Mesenchymal stem cell (in vitro differentiated cells and primary cell): ENCODE data around the gene CYBA.

Experiments
- DNase-seq: peaks from one replicate; pipeline ENCODE4 v3.0.0-alpha.2; 2013
- H2AFZ ChIP-seq: one replicate; pipeline ENCODE4 v1.6.1; 2013; ENCODE audit warnings: low read depth, mild to moderate bottlenecking, control low read depth, inconsistent platforms, low read length, moderate library complexity
- H2AK5ac ChIP-seq: 2 replicates; pipeline ENCODE4 v1.6.1; 2013; ENCODE audit warnings: low read length, moderate library complexity, mild to moderate bottlenecking, inconsistent platforms; ENCODE audit not compliant: severe bottlenecking
- H2BK120ac ChIP-seq: one replicate; pipeline ENCODE4 v1.6.1; 2013; ENCODE audit warnings: low read depth, mild to moderate bottlenecking, inconsistent platforms, low read length, moderate library complexity
- H2BK12ac ChIP-seq, 2 experiments: one replicate each; pipeline ENCODE4 v1.6.1; 2013; ENCODE audit warnings: inconsistent platforms in 2 of 2, low read length in 2 of 2, mild to moderate bottlenecking in 2 of 2, moderate library complexity in 2 of 2, control low read depth in 1 of 2
- H2BK15ac ChIP-seq: one replicate; pipeline ENCODE4 v1.6.1; 2013; ENCODE audit warnings: mild to moderate bottlenecking, low read depth, inconsistent platforms; ENCODE audit not compliant: poor library complexity, severe bottlenecking
- H2BK5ac ChIP-seq: 2 replicates; pipeline ENCODE4 v1.6.1; 2013; ENCODE audit warnings: low read depth, mild to moderate bottlenecking, low read length, control low read depth, inconsistent platforms; ENCODE audit not compliant: poor library complexity, severe bottlenecking
- H3K14ac ChIP-seq, 2 experiments: one replicate each; pipeline ENCODE4 v1.6.1; 2013; ENCODE audit warnings: inconsistent platforms in 2 of 2, low read length in 2 of 2, control low read depth in 1 of 2, mild to moderate bottlenecking in 1 of 2, moderate library complexity in 1 of 2
- H3K18ac ChIP-seq, 2 experiments: one replicate each; pipeline ENCODE4 v1.6.1; 2013; ENCODE audit warnings: inconsistent platforms in 2 of 2, low read length in 2 of 2, control low read depth in 1 of 2, low read depth in 1 of 2, mild to moderate bottlenecking in 1 of 2
- H3K23ac ChIP-seq, 2 experiments: one replicate each; pipeline ENCODE4 v1.6.1; 2013; ENCODE audit warnings: inconsistent platforms in 2 of 2, low read length in 2 of 2, mild to moderate bottlenecking in 2 of 2, moderate library complexity in 2 of 2, control low read depth in 1 of 2
- H3K27ac ChIP-seq: 2 replicates; pipeline ENCODE4 v1.5.1; 2013; ENCODE audit warnings: mild to moderate bottlenecking, moderate library complexity, low read length, control low read depth, inconsistent platforms; ENCODE audit not compliant: poor library complexity, severe bottlenecking
- H3K27me3 ChIP-seq, 2 experiments: 2 replicates each; pipeline versions ENCODE4 v1.6.1 to v1.7.0; 2013; ENCODE audit warnings: low read length in 2 of 2, mild to moderate bottlenecking in 2 of 2, moderate library complexity in 2 of 2, control low read depth in 1 of 2, inconsistent platforms in 1 of 2; ENCODE audit not compliant: control insufficient read depth in 1 of 2, insufficient read depth in 1 of 2
- H3K36me3 ChIP-seq, 2 experiments: 2 replicates each; pipeline versions ENCODE4 v1.6.1 to v1.7.0; 2013; ENCODE audit warnings: low read length in 2 of 2, control low read depth in 1 of 2, inconsistent platforms in 1 of 2, low read depth in 1 of 2, mild to moderate bottlenecking in 1 of 2; ENCODE audit not compliant: insufficient read depth in 2 of 2, control insufficient read depth in 1 of 2
- H3K4ac ChIP-seq, 2 experiments: one replicate each; pipeline ENCODE4 v1.6.1; 2013; ENCODE audit warnings: inconsistent platforms in 2 of 2, low read length in 2 of 2, mild to moderate bottlenecking in 2 of 2, moderate library complexity in 2 of 2, control low read depth in 1 of 2, low read depth in 1 of 2
- H3K4me1 ChIP-seq: 2 replicates; pipeline ENCODE4 v1.6.1; 2013; ENCODE audit warnings: low read depth, low read length, control low read depth; ENCODE audit not compliant: control insufficient read depth, insufficient read depth
- H3K4me2 ChIP-seq: 2 replicates; pipeline ENCODE4 v1.6.1; 2013; ENCODE audit warnings: low read length, mild to moderate bottlenecking, inconsistent platforms; ENCODE audit not compliant: poor library complexity, severe bottlenecking
- H3K4me3 ChIP-seq, 2 experiments: 2 replicates each; pipeline versions ENCODE4 v1.5.1 to v1.7.0; 2013; ENCODE audit warnings: low read length in 2 of 2, mild to moderate bottlenecking in 2 of 2, control low read depth in 1 of 2, low read depth in 1 of 2; ENCODE audit not compliant: insufficient read depth in 1 of 2
- H3K79me1 ChIP-seq: replicated peaks from 2 replicates; pipeline ENCODE4 v1.6.1; 2013; ENCODE audit warnings: mild to moderate bottlenecking, control low read depth, low read length, inconsistent platforms; ENCODE audit not compliant: poor library complexity, severe bottlenecking
- H3K9ac ChIP-seq: 2 replicates; pipeline ENCODE4 v1.7.0; 2013; ENCODE audit warnings: mild to moderate bottlenecking, low read length, moderate library complexity
- H3K9me3 ChIP-seq: 2 replicates; pipeline ENCODE4 v1.7.0; 2013; ENCODE audit warnings: mild to moderate bottlenecking, low read length; ENCODE audit not compliant: control insufficient read depth
- H4K8ac ChIP-seq: one replicate; pipeline ENCODE4 v1.6.1; 2013; ENCODE audit warnings: inconsistent platforms, mild to moderate bottlenecking, low read length, moderate library complexity
- H4K91ac ChIP-seq: one replicate; pipeline ENCODE4 v1.6.1; 2013; ENCODE audit warnings: mild to moderate bottlenecking, low read length, inconsistent platforms
- WGBS: methylation state at CpG from one replicate; pipeline ENCODE4 v1.1.7; 2013; ENCODE audit warnings: mixed read lengths; 5-methylcytosine and 5-hydroxymethylcytosine counted together

Gene CYBA

DNA sequence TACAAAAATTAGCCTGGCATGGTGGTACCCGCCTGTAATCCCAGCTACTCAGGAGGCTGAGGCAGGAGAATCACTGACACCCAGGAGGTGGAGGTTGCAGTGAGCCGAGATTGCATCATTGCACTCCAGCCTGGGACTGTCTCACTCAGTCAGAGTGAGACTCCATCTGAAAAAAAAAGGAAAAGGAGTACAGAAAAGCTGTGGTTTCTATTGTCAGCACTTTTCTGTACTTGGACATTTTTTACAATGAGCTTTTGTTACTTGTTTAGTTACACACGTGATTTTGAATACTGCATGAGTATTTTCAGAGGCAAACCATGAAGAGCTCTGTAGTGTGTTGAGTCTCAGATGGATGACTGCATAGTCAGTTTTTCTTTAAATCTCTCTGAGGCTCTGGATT lies 54.4 kb downstream of the CYBA start:
- H3K79me1 ChIP-seq: peaks cover 26% of the 10 kb centered on the region
- H3K23ac ChIP-seq: no peak overlapping the region
- no peak overlapping the region for H4K91ac ChIP-seq
- H3K4me3 ChIP-seq: no peak overlapping the region
- no peak overlapping the region for H2BK120ac ChIP-seq
- no peak overlapping the region for H3K4me2 ChIP-seq
- H3K18ac ChIP-seq: no peak overlapping the region
- WGBS: 99% methylated on average over 3 of the region's 3 CpGs
- H3K27me3 ChIP-seq: no peaks in the 10 kb centered on the region
- H3K9me3 ChIP-seq: no peaks in the 10 kb centered on the region
- no peak overlapping the region for H2AK5ac ChIP-seq
- H2AFZ ChIP-seq: no peak overlapping the region
- no peak overlapping the region for H3K9ac ChIP-seq
- H3K4me1 ChIP-seq: peaks cover 8% of the 10 kb centered on the region
- H2BK5ac ChIP-seq: no peak overlapping the region
- peaks cover 52 to 54% of the 10 kb centered on the region in 2 experiments for H3K36me3 ChIP-seq
- no peak overlapping the region for H2BK12ac ChIP-seq
- no peak overlapping the region for H3K27ac ChIP-seq
- DNase-seq: no peak
- no peak overlapping the region for H2BK15ac ChIP-seq
- H4K8ac ChIP-seq: no peak overlapping the region
- no peak overlapping the region for H3K14ac ChIP-seq
- no peak overlapping the region for H3K4ac ChIP-seq

DNA sequence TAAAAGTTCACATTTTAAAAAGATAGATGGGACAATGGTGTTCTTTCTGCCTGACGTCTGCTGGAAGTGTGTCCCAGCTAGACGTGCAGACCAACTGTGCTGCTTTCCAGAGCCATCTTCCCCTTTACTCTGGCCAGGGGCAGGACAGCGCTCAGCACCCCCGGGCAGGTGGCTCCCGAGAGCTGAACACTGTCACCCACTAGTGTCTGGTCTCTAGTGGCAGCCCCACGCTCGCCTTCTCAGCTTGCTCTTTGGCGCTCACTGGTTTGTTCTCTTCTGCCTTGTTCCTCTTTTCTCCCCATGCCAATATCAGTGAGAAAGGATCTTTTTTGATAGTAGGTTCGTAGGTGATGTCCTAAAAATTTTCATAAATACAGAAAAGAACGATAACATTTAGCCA lies 54.9 kb downstream of the CYBA start:
- Histone ChIP-seq H3K23ac (peak overlapping the region in 1 of 2 experiments; percentile 94), H3K18ac (no peak overlapping the region), H2BK12ac (no peak overlapping the region)

DNA sequence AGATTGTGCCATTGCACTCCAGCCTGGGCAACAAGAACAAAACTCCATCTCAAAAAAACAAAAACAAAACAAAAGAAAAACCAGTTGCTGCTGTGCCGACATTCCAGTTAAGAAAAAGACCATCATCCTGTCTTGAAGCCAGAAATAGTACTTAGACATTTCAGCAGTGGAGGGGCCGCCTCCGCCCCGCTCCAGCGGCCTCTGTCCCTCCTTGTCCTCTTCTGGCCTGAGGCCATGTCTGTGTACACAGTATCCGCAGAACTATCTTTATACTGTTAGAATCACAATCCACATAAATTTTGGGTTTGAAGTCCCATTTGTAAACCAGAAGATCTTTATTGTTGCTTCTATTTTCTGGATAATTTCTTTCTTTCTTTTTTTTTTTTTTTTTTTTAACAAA lies 55.8 kb downstream of the CYBA start:
- no peak overlapping the region for H3K4ac ChIP-seq
- peaks cover 8% of the 10 kb centered on the region for H3K4me1 ChIP-seq
- H3K14ac ChIP-seq: no peak overlapping the region
- H2AFZ ChIP-seq: no peak overlapping the region
- no peak overlapping the region for H2BK12ac ChIP-seq
- peaks cover 18% of the 10 kb centered on the region for H3K79me1 ChIP-seq
- H2AK5ac ChIP-seq: no peak overlapping the region
- H3K36me3 ChIP-seq: peaks cover 45 to 46% of the 10 kb centered on the region in 2 experiments
- H2BK5ac ChIP-seq: no peak overlapping the region
- no peak overlapping the region for H3K23ac ChIP-seq
- no peak overlapping the region for H3K4me2 ChIP-seq
- H3K9ac ChIP-seq: no peak overlapping the region
- H3K9me3 ChIP-seq: no peaks in the 10 kb centered on the region
- H4K8ac ChIP-seq: no peak overlapping the region
- H4K91ac ChIP-seq: no peak overlapping the region
- H2BK15ac ChIP-seq: no peak overlapping the region
- H3K4me3 ChIP-seq: no peak overlapping the region
- no peak for DNase-seq
- over 99% methylated on average over 6 of the region's 6 CpGs for WGBS
- no peak overlapping the region for H3K18ac ChIP-seq
- no peak overlapping the region for H3K27ac ChIP-seq
- no peaks in the 10 kb centered on the region for H3K27me3 ChIP-seq
- H2BK120ac ChIP-seq: no peak overlapping the region

More for the DNA sequence above, 54.9 kb downstream of the CYBA start:
- Histone ChIP-seq H2BK15ac (no peak overlapping the region), H4K91ac (no peak overlapping the region), H3K36me3 (peaks cover 48 to 49% of the 10 kb centered on the region in 2 experiments), H3K4me2 (no peak overlapping the region), H3K79me1 (peaks cover 21% of the 10 kb centered on the region), H2AFZ (no peak overlapping the region), H4K8ac (no peak overlapping the region), H3K4me3 (no peak overlapping the region), H2BK120ac (no peak overlapping the region), H3K14ac (no peak overlapping the region), H3K27ac (no peak overlapping the region), H2BK5ac (no peak overlapping the region), H3K27me3 (no peaks in the 10 kb centered on the region), H3K9me3 (no peaks in the 10 kb centered on the region), H3K4ac (no peak overlapping the region), H3K9ac (no peak overlapping the region), H3K4me1 (peaks cover 8% of the 10 kb centered on the region), H2AK5ac (no peak overlapping the region)
- no peak for DNase-seq
- 97% methylated on average over 6 of the region's 10 CpGs for WGBS

DNA sequence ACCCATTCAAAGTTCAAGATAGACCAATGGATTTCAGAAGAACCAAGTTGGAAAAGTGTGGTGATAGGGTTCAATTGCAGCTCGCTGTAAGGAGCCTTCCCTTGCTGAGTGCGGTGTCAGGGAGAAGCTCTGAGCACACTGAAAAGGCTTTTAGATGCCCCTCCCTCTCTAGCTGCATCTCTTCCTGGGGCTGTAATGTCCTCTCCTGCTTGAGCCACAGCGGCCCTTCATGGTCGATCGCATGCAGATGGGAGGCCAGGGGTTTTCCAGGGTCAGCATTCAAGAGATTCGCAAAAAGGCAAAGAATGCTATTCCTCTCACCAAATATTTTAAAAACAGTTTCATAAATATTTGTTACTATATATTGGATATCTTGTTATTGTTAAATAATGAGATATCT lies 56.9 kb downstream of the CYBA start:
- 93% methylated on average over 5 of the region's 6 CpGs for WGBS
- H3K4ac ChIP-seq: no peak overlapping the region
- H3K23ac ChIP-seq: no peak overlapping the region

More for the DNA sequence above, 56.9 kb downstream of the CYBA start:
- Histone ChIP-seq H3K27ac (no peak overlapping the region), H2BK12ac (no peak overlapping the region), H3K18ac (no peak overlapping the region), H3K4me1 (peaks cover 8% of the 10 kb centered on the region), H2AK5ac (no peak overlapping the region), H3K14ac (no peak overlapping the region), H4K8ac (no peak overlapping the region), H3K4me2 (no peak overlapping the region), H3K36me3 (peaks cover 42 to 46% of the 10 kb centered on the region in 2 experiments), H2AFZ (no peak overlapping the region), H3K79me1 (peaks cover 16% of the 10 kb centered on the region), H3K27me3 (no peaks in the 10 kb centered on the region), H3K4me3 (no peak overlapping the region), H3K9ac (no peak overlapping the region), H3K9me3 (no peaks in the 10 kb centered on the region), H4K91ac (no peak overlapping the region), H2BK120ac (no peak overlapping the region), H2BK5ac (no peak overlapping the region), H2BK15ac (no peak overlapping the region)
- no peak for DNase-seq
